IPS DF 6.9 (cell line): ENCODE measurements around the gene TCTN3.
A peak's percentile ranks its signal among the peaks of the same experiment; 100 is the strongest.

Experiments
- DNase-seq: peaks from one replicate; pipeline ENCODE4 v3.0.0-alpha.2; 2013; ENCODE audit warnings: low read depth, low spot score
- H3K27ac ChIP-seq: one replicate; pipeline ENCODE4 v1.5.1; 2013; ENCODE audit warnings: low read length, control low read depth
- H3K27me3 ChIP-seq: 2 replicates; pipeline ENCODE4 v1.6.1; 2013; ENCODE audit warnings: mild to moderate bottlenecking, low read length; ENCODE audit not compliant: control insufficient read depth, insufficient read depth
- H3K36me3 ChIP-seq: 2 replicates; pipeline ENCODE4 v1.6.1; 2013; ENCODE audit warnings: low read length; ENCODE audit not compliant: control insufficient read depth, insufficient read depth
- H3K4me1 ChIP-seq: 2 replicates; pipeline ENCODE4 v1.6.1; 2013; ENCODE audit warnings: low read length; ENCODE audit not compliant: control insufficient read depth, insufficient read depth
- H3K4me3 ChIP-seq: 2 replicates; pipeline ENCODE4 v1.5.1; 2013; ENCODE audit warnings: mild to moderate bottlenecking, low read length
- H3K9me3 ChIP-seq: 2 replicates; pipeline ENCODE4 v1.6.1; 2013; ENCODE audit warnings: low read length, inconsistent platforms; ENCODE audit not compliant: control insufficient read depth, insufficient read depth
- WGBS: extraction: QIAGEN DNeasy Blood & Tissue Kit; methylation state at CpG from one replicate; pipeline ENCODE4 v1.1.7; 2013; ENCODE audit warnings: mixed read lengths, missing lambda C conversion rate; ENCODE audit not compliant: insufficient read length, insufficient coverage; 5-methylcytosine and 5-hydroxymethylcytosine counted together

TCTN3 gene

DNA sequence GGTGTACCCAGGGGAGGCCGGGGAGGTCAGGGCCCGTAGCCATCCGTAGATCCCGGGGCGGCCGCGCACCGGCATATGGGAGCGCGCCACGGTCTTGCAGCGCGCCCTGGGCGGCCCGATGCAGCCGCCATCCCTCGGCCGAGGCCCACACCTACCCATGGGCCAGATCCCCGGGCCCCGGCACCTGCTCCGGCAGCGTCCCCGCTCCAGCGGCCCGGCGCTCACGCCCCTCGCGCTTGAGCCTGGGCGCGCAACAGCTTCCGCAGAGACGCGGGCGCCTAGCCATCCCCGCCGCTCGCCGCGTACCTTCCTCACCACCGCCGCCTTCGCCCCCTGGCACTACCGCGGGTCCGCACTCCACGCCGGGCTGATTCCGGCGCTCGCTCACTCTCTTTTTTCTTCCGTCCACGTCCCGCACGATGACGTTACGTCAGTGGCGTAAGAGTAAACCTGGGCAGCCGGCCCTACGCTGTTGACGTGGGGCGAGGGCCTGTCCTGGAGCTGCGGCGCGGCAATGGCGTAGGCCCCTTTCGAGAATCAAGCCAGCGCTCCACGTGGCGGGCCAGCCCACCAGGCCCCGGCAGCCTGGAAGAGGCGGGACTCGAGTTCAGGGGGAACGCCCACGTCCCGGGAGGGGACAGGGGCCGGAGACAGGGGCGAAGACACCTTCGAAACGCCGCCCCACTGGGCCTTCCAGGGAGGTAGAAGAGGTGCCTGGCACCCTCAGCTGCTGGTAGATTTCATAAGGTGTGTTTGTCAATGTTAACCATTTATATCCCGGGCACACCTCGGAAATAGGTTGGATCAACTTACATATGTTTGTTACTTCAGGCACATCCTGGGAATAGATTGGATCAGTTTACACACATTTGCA lies 37.2 kb downstream of the TCTN3 start, which contains the start of gene ALDH18A1:
ALDH18A1 (minus strand) TSS at position 421 of the 874 bp plus-strand sequence. CDS start 3,334 bp downstream, outside the sequence.
- H3K27me3 ChIP-seq, result no peaks in the 10 kb centered on the region
- H3K36me3 ChIP-seq, result peaks cover 4% of the 10 kb centered on the region; the same call in 1 of the 2 replicates
- H3K27ac ChIP-seq, result no peak within 1 kb of the TSS
- no peaks in the 10 kb centered on the region for H3K4me1 ChIP-seq
- no CpG with 5 or more reads among the region's 83 CpGs for WGBS
- no peaks in the 10 kb centered on the region for H3K9me3 ChIP-seq
- H3K4me3 ChIP-seq, result peak within 1 kb of the TSS; percentile 95
- DNase-seq, result peak; percentile 91

DNA sequence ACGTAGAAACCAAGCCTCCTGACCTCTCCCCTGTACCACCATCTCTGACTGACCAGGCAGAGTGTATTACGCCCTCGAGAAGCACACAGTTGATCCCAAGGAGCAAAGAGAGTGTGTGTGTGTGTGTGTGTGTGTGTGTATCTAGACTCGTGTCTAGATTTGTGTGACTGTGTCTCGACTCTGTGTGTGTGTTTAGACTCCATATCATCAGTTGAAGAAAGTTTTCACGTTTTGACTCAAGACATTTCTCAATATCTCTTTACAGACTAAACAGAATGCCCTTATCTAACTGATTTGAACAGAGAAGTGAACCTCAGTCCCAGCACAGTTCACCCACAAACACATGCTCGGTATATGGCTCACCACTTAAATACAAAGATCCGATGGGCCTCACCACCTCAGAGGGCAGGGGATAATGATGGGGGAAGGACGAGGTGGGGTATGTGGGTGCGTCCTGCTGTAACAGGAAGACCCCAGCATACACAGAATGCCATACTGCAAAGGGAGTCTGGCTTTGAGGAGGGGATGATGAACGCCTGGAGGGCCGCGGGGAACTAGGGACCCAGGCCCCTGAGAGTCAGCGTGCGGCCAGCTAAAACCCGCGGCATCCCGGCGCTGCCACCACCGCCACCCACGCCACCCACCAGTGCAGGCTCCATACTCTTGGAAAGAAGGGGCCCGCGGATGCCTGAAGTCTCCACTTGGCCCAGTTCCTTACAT lies 38.0 kb downstream of the TCTN3 start:
- Histone ChIP-seq H3K27me3 (no peaks in the 10 kb centered on the region), H3K4me1 (no peaks in the 10 kb centered on the region), H3K4me3 (peak overlapping the region; percentile 95), H3K9me3 (no peaks in the 10 kb centered on the region), H3K27ac (no peak overlapping the region), H3K36me3 (peaks cover 6% of the 10 kb centered on the region; the same call in 1 of the 2 replicates)
- WGBS, result no CpG with 5 or more reads among the region's 23 CpGs
- no peak for DNase-seq

DNA sequence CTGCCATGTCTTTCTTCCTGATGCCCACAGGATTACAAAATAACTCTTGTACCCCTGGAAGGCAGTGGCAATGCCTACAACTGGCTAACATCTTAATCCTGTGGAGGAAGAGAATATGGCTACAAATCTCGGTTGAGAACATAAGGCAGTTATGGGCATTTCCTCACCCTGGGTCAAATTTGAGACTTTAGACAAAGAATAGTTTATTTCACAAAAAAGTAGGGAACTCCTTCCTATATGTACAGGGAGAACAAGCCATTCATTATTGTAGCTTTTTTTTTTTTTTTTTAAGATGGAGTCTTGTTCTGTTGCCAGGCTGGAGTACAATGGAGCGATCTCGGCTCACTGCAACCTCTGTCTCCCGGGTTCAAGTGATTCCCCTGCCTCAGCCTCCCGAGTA lies 39.8 kb downstream of the TCTN3 start:
- DNase-seq, result no peak
- Histone ChIP-seq H3K9me3 (no peaks in the 10 kb centered on the region), H3K4me1 (no peaks in the 10 kb centered on the region), H3K27me3 (no peaks in the 10 kb centered on the region), H3K27ac (no peak overlapping the region), H3K4me3 (no peak overlapping the region), H3K36me3 (peaks cover 6% of the 10 kb centered on the region; the same call in 1 of the 2 replicates)
- WGBS, result no CpG with 5 or more reads among the region's 5 CpGs

DNA sequence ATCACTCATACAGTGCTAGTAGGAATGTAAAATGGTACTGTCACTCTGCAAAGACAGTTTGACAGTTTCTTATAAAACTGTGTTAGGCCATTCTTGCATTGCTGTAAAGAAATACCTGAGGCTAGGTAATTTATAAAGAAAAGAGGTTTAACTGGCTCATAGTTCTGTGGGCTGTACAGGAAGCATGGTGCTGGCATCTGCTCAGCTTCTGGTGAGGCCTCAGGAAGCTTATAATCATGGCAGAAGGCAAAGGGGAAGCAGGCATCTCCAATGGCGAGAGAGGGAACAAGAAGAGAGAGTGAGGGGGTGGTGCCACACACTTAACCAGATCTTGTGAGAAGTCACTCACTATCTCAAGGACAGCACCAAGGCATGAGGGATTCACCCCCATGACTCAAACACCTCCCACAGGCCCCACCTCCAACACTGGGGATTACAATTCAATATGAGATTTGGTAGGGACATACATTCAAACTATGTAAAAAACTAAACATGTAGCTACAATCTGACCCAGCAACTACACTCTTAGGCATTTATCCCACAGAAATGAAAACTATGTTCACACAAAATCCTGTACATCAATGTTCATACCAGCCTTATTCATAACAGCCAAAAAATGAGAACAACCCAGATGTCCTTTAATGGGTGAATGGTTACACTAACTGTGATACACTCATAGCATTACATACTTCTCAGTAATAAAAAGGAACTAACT lies 42.2 kb downstream of the TCTN3 start:
- no peak for DNase-seq
- WGBS, result no CpG with 5 or more reads among the region's 1 CpG

DNA sequence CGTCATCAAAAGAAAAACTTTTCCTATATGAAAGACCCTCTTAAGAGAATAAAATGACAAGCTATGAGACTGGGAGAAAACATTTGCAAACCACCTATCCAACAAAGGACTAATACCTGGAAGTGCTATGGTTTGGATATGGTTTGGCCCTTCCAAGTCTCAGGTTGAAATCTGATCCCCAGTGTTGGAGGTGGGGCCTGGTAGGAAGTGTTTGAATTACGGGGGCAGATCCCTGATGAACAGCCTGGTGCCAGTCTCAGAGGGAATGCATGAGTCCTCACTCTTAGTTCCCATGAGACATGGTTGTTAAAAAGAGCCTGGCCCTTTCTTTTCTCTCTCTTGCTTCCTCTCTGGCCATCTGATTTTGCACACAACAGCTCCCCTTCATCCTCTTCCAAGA lies 43.5 kb downstream of the TCTN3 start:
- no peak for DNase-seq
- H3K27ac ChIP-seq, result no peak overlapping the region
- no peaks in the 10 kb centered on the region for H3K9me3 ChIP-seq
- WGBS, result no CpG with 5 or more reads among the region's 2 CpGs
- H3K27me3 ChIP-seq, result no peaks in the 10 kb centered on the region
- peaks cover 9% of the 10 kb centered on the region; the same call in 1 of the 2 replicates for H3K36me3 ChIP-seq
- no peak overlapping the region for H3K4me3 ChIP-seq
- no peaks in the 10 kb centered on the region for H3K4me1 ChIP-seq

More for the DNA sequence above, 42.2 kb downstream of the TCTN3 start:
- H3K4me1 ChIP-seq, result no peaks in the 10 kb centered on the region
- H3K4me3 ChIP-seq, result no peak overlapping the region
- H3K36me3 ChIP-seq, result peaks cover 9% of the 10 kb centered on the region; the same call in 1 of the 2 replicates
- no peak overlapping the region for H3K27ac ChIP-seq
- no peaks in the 10 kb centered on the region for H3K27me3 ChIP-seq
- H3K9me3 ChIP-seq, result no peaks in the 10 kb centered on the region

DNA sequence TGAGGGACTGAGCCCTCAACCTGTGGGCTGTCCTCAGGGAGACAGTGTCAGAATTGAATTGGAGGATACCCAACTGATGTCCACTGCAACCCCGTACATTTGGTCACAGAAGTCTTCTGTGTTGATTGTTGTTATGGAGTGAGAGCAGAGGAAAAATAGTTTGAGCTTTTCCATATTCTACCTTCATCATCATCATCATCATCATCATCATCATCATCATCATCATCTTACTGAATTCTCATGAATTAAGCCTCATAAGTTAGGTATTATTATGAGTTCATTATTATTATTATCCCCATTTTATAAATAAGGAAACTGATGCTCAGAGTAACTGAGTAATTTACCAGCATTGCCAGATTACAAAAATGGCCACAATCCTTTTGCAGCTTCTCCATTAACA lies 45.6 kb downstream of the TCTN3 start:
- no peak overlapping the region for H3K4me3 ChIP-seq
- no peak overlapping the region for H3K27ac ChIP-seq
- H3K4me1 ChIP-seq, result no peaks in the 10 kb centered on the region
- no peaks in the 10 kb centered on the region for H3K27me3 ChIP-seq
- no peaks in the 10 kb centered on the region for H3K9me3 ChIP-seq
- no CpG with 5 or more reads among the region's 1 CpG for WGBS
- no peak for DNase-seq
- H3K36me3 ChIP-seq, result peaks cover 9% of the 10 kb centered on the region; the same call in 1 of the 2 replicates

DNA sequence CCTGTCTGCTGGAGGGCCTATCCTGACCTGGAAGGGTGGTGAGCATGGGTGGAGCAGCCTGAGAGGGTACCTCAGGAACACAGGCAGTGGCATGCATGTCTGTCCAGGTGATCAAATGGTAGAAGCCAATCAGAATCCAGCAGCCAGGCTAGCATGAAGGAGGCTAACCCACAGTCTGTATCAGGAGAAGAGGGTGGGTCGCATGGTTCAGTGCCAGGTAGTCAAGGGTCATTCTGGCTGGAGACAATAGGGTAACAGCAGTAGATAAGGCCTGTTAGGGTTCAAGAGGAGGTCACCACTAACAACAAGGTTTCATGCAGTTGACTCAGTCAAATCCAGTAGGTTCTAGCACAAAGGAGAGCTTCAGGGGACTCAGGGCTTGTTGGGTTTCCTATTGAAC lies 47.6 kb downstream of the TCTN3 start:
- DNase-seq, result no peak
- no peaks in the 10 kb centered on the region for H3K27me3 ChIP-seq
- H3K4me1 ChIP-seq, result no peaks in the 10 kb centered on the region
- H3K27ac ChIP-seq, result no peak overlapping the region
- no CpG with 5 or more reads among the region's 1 CpG for WGBS
- no peaks in the 10 kb centered on the region for H3K9me3 ChIP-seq
- peaks cover 7% of the 10 kb centered on the region for H3K36me3 ChIP-seq
- no peak overlapping the region for H3K4me3 ChIP-seq

DNA sequence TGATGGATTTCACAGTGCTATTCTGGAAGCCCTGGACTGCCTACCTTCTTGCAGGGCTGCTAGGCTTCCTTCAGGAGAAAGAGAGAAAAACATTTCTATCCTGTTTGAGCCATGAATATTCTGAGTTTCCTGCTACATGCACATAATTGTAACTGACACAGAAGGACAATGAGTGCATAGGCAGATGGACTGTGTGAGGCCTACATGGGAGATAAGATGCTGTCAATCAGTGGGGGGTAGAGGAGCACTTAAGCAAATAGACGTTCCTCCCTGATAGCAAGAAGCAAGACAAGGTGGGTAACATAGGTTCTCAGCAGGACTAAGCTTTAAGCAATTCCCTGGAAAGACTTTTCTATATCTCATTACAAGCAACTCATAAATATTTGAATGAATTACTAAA lies 48.8 kb downstream of the TCTN3 start:
- no peaks in the 10 kb centered on the region for H3K9me3 ChIP-seq
- no peaks in the 10 kb centered on the region for H3K27me3 ChIP-seq
- peaks cover 11% of the 10 kb centered on the region for H3K36me3 ChIP-seq
- no peaks in the 10 kb centered on the region for H3K4me1 ChIP-seq
- H3K27ac ChIP-seq, result no peak overlapping the region
- H3K4me3 ChIP-seq, result no peak overlapping the region
- no peak for DNase-seq
- WGBS, result no CpG with 5 or more reads among the region's 1 CpG

DNA sequence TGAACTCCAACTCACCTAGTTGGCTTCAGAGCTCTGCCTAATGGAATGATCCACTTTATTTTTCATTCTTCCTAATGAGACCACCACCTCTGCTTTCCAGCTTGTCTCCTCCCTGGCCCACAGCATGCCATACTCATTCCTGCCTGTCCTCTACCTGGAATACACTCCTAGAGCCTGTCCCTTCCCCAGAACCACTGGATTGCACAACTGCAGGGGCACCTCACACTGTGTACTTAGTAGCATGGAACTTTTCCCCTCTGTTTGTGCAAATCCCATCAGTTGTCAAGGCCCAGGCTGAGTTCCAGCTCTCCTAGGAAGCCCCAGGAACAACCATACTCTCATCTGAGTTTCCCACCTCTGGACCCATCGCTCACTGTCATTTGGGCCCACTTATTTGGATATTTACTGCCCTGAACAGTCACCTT lies 52.8 kb downstream of the TCTN3 start:
- H3K27me3 ChIP-seq, result no peaks in the 10 kb centered on the region
- H3K4me3 ChIP-seq, result no peak overlapping the region
- no peak overlapping the region for H3K27ac ChIP-seq
- no peaks in the 10 kb centered on the region for H3K4me1 ChIP-seq
- no peak for DNase-seq
- no peaks in the 10 kb centered on the region for H3K9me3 ChIP-seq
- peaks cover 15% of the 10 kb centered on the region for H3K36me3 ChIP-seq
- no CpG with 5 or more reads among the region's 1 CpG for WGBS

DNA sequence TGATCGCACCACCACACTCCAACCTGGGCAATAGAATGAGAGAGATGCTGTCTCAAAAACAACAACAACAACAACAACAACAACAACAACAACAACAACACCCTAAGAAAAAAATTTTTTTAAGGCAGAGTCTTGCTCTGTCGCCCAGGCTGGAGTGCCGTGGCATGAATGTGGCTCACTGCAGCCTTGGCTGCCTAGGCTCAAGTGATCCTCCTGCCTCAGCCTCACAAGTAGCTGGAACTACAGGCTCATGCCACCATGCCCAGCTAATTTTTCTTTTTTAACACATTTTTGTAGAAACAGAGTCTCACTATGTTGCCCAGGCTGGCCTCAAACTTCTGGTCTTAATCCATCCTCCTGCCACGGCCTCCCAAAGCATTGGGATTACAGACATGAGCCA lies 55.8 kb downstream of the TCTN3 start:
- peaks cover 18% of the 10 kb centered on the region for H3K36me3 ChIP-seq
- no CpG with 5 or more reads among the region's 4 CpGs for WGBS

More for the DNA sequence above, 55.8 kb downstream of the TCTN3 start:
- H3K4me1 ChIP-seq, result no peaks in the 10 kb centered on the region
- no peak overlapping the region for H3K27ac ChIP-seq
- no peaks in the 10 kb centered on the region for H3K27me3 ChIP-seq
- no peak overlapping the region for H3K4me3 ChIP-seq
- DNase-seq, result no peak
- no peaks in the 10 kb centered on the region for H3K9me3 ChIP-seq
